SK-N-MC (cell line): ENCODE measurements around the gene INPP5A.

Experiments used
- EZH2 ChIP-seq: fragments of 200-600 bp; sonication (generic); IDR thresholded peaks from one replicate; pipeline ENCODE4 v1.6.1; 2017; ENCODE audit warnings: antibody characterized with exemption
- POLR2AphosphoS5 ChIP-seq: IDR thresholded peaks from 2 replicates; pipeline ENCODE4 v1.6.1; 2012; ENCODE audit warnings: mild to moderate bottlenecking, low read depth, low read length, borderline replicate concordance

- TF ChIP-seq EZH2 = no peak
- TF ChIP-seq POLR2AphosphoS5 = no peak
Observed at GRCh38 chr10:132559538-132559937, 22.0 kb downstream of the INPP5A start.
